ENCODE data around the gene DENND2C. TPM values are rescaled to one million over a fixed set of nuclear protein-coding genes. Genes with fewer than 3 reads are reported as not detected.

DENND2C gene
- total RNA-seq, 2 donors from 2014 or later = 2.0 to 6.0 TPM

DNA sequence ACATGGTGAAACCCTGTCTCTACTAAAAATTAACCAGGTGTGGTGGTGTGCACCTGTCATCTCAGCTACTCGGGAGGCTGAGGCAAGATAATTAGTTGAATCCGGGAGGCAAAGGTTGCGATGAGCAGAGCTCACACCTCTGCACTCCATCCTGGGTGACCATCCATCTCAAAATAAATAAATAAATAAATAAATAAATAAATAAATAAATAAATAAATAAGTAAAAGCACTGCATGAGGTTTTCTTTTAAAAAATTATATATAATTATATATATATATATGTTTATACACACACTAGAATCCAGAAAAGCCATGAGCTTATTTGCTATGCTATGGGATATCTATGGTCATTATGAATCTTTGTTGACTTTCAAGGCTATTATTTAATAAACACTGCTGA is 23.1 kb upstream of the DENND2C start:
- Histone ChIP-seq H3K27ac (no peak overlapping the region), H3K9me3 (no peaks in the 10 kb centered on the region), H3K36me3 (no peaks in the 10 kb centered on the region), H3K4me3 (no peak overlapping the region), H3K4me1 (ENCODE audit: control insufficient read depth in 1 of 2, low read depth in 2 of 2) (no peaks in the 10 kb centered on the region), H3K27me3 (replicated peaks; ENCODE audit: insufficient read depth) (no peaks in the 10 kb centered on the region)
- ATAC-seq (ENCODE audit: insufficient number of reproducible peaks, low FRiP score, low read depth) (no peak), DNase-seq (ENCODE audit: low spot score) (no peak)
- TF ChIP-seq, protein P1, sequence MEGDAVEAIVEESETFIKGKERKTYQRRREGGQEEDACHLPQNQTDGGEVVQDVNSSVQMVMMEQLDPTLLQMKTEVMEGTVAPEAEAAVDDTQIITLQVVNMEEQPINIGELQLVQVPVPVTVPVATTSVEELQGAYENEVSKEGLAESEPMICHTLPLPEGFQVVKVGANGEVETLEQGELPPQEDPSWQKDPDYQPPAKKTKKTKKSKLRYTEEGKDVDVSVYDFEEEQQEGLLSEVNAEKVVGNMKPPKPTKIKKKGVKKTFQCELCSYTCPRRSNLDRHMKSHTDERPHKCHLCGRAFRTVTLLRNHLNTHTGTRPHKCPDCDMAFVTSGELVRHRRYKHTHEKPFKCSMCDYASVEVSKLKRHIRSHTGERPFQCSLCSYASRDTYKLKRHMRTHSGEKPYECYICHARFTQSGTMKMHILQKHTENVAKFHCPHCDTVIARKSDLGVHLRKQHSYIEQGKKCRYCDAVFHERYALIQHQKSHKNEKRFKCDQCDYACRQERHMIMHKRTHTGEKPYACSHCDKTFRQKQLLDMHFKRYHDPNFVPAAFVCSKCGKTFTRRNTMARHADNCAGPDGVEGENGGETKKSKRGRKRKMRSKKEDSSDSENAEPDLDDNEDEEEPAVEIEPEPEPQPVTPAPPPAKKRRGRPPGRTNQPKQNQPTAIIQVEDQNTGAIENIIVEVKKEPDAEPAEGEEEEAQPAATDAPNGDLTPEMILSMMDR (IDR thresholded peaks at IDR 0.05) = no peak

DNA sequence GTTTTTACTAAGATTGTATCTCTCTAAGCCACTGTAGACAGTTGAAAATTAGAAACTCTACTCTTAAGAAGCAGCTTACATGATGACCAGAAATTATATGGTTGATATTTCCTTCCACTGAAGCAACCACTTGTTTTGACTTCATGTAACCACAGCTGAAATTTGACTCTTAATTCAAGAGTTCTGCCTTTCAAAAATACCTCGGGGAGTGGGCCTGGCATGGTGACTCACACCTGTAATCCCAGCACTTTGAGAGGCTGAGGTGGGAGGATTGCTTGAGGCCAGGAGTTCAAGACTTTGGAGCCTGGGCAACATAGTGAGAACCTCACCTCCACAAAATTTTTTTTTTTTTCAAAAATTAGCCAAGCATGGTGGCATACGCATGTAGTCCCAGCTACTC is 21.2 kb upstream of the DENND2C start:
- Histone ChIP-seq H3K27me3 (replicated peaks; ENCODE audit: insufficient read depth) (no peaks in the 10 kb centered on the region), H3K4me1 (ENCODE audit: control insufficient read depth in 1 of 2, low read depth in 2 of 2) (no peaks in the 10 kb centered on the region), H3K4me3 (no peak overlapping the region), H3K9me3 (no peaks in the 10 kb centered on the region), H3K36me3 (no peaks in the 10 kb centered on the region), H3K27ac (no peak overlapping the region)
- TF ChIP-seq, protein P1 (IDR thresholded peaks at IDR 0.05) = no peak
- ATAC-seq (ENCODE audit: insufficient number of reproducible peaks, low FRiP score, low read depth) (no peak), DNase-seq (ENCODE audit: low spot score) (no peak)

DNA sequence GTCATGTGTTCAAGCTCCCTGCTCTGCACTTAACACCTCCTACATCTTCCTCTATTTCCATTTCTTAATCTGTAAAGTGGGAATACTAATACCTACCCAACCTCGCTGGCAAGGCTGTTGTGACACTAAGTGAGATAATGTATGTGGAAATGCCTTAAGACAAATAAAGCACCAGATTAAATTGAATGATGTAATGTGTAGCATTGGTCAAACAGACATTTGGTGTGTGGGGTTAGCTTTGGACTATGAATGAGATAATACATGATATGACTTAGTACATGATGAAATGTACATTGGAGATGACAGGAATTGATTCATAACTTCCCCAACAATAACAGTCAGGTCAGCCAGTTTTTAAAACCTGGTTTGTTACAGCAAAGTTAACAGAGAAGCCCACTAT is 20.3 kb upstream of the DENND2C start:
- Histone ChIP-seq H3K27ac (no peak overlapping the region), H3K9me3 (no peaks in the 10 kb centered on the region), H3K36me3 (no peaks in the 10 kb centered on the region), H3K27me3 (replicated peaks; ENCODE audit: insufficient read depth) (no peaks in the 10 kb centered on the region), H3K4me1 (ENCODE audit: control insufficient read depth in 1 of 2, low read depth in 2 of 2) (no peaks in the 10 kb centered on the region), H3K4me3 (no peak overlapping the region)
- DNase-seq (ENCODE audit: low spot score) (no peak), ATAC-seq (ENCODE audit: insufficient number of reproducible peaks, low FRiP score, low read depth) (no peak)
- TF ChIP-seq, protein P1 (IDR thresholded peaks at IDR 0.05) = no peak

DNA sequence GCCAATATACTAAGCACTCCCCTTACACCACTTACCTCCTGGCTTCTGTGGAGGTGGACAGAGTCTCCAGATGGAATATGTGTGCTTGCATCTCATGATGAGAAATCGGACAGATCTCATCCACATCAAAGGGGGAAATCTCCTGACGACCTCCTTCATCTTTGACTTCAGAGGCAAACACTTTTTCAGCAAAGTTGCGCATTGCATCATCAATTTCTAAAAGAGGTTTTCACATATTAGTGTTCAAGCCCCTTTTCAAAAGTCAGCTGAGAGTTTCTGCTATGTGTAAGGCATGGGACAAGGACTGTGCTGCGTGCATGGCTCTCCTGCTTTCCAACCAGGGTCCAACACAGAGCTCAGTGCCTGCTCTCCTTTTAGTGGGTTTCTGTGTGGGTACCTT is 18.7 kb upstream of the DENND2C start:
- no peaks in the 10 kb centered on the region for H3K27me3 ChIP-seq (replicated peaks; ENCODE audit: insufficient read depth)
- H3K27ac ChIP-seq = no peak overlapping the region
- no peaks in the 10 kb centered on the region for H3K4me1 ChIP-seq (ENCODE audit: control insufficient read depth in 1 of 2, low read depth in 2 of 2)
- H3K4me3 ChIP-seq = no peak overlapping the region
- DNase-seq (ENCODE audit: low spot score) = no peak
- H3K9me3 ChIP-seq = no peaks in the 10 kb centered on the region
- no peak for ATAC-seq (ENCODE audit: insufficient number of reproducible peaks, low FRiP score, low read depth)
- no peaks in the 10 kb centered on the region for H3K36me3 ChIP-seq
- TF ChIP-seq, protein P1 (IDR thresholded peaks at IDR 0.05) = no peak

DNA sequence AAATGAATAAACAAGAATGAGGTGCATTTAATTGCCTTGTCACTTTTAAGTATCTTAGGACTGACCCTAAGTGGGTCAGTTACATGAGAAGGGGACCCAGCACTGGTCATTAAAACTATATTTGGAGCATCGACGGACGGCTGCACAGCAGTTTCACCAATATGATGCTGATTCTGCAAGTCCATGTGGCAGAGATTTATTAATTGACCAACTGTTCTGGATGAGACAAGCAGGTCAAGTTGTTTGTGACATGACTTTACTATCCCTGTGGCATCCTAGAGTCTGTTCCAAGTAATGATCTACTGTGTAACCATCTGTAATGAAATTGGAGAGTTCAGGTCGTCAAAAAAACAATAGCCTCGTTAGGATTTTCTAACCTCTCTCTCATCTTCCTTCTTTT is 16.0 kb upstream of the DENND2C start:
- Histone ChIP-seq H3K27me3 (replicated peaks; ENCODE audit: insufficient read depth) (no peaks in the 10 kb centered on the region), H3K4me1 (ENCODE audit: control insufficient read depth in 1 of 2, low read depth in 2 of 2) (no peaks in the 10 kb centered on the region), H3K27ac (no peak overlapping the region), H3K4me3 (no peak overlapping the region), H3K9me3 (no peaks in the 10 kb centered on the region), H3K36me3 (no peaks in the 10 kb centered on the region)
- ATAC-seq (ENCODE audit: insufficient number of reproducible peaks, low FRiP score, low read depth) (no peak), DNase-seq (ENCODE audit: low spot score) (no peak)
- TF ChIP-seq, protein P1 (IDR thresholded peaks at IDR 0.05) = no peak

Data from thoracic aorta (tissue), 2 donors.